Tibial nerve (tissue), 3 donors: ENCODE measurements around the gene RXRG.

ENCODE experiments used
- CTCF ChIP-seq, 5 experiments: fragments of 200-600 bp in 3 of 5; fragments of 450-650 bp in 2 of 5; sonication (generic) in 3 of 5; IDR thresholded peaks; one replicate each; pipeline ENCODE4 v1.5.1; 2016 to 2019; ENCODE audit warnings: antibody characterized with exemption in 5 of 5, mild to moderate bottlenecking in 3 of 5, moderate library complexity in 2 of 5
- POLR2A ChIP-seq, 2 donors: fragments of 450-650 bp; IDR thresholded peaks; one replicate each; pipeline ENCODE4 v1.6.1; 2017; ENCODE audit warnings: antibody characterized with exemption in 2 of 2, mild to moderate bottlenecking in 2 of 2, moderate library complexity in 2 of 2

GRCh38 chr1:165383599-165384405 lies 61.1 kb downstream of the RXRG start:
- TF ChIP-seq CTCF (IDR thresholded peaks at IDR 0.05) (no peak), POLR2A (IDR thresholded peaks at IDR 0.05) (no peak)
